Chondrocyte (in vitro differentiated cells): ENCODE results near the gene ACBD3. TPM values are rescaled to one million over a fixed set of nuclear protein-coding genes. Genes with fewer than 3 reads are reported as not detected.
A peak's percentile ranks its signal among the peaks of the same experiment; 100 is the strongest.

Experiments
- DNase-seq: peaks from one replicate; pipeline ENCODE4 v3.0.0; 2021; ENCODE audit warnings: mixed read lengths, low spot score
- H3K27ac Mint-ChIP-seq: one replicate; pipeline ENCODE4 v1.8.0; 2021; ENCODE audit warnings: mild to moderate bottlenecking, moderate library complexity, mixed read lengths; ENCODE audit not compliant: unreplicated experiment
- H3K27me3 Mint-ChIP-seq: 2 replicates; pipeline ENCODE4 v1.8.0; 2021; ENCODE audit warnings: low read depth, mixed read lengths
- H3K36me3 Mint-ChIP-seq: 2 replicates; pipeline ENCODE4 v1.8.0; 2021; ENCODE audit warnings: low read depth, mixed read lengths
- H3K4me1 Mint-ChIP-seq: 2 replicates; pipeline ENCODE4 v1.8.0; 2021; ENCODE audit warnings: low read depth, mild to moderate bottlenecking, mixed read lengths
- H3K4me3 Mint-ChIP-seq: one replicate; pipeline ENCODE4 v1.8.0; 2021; ENCODE audit warnings: mild to moderate bottlenecking, moderate library complexity, mixed read lengths; ENCODE audit not compliant: unreplicated experiment
- H3K9me3 Mint-ChIP-seq: 2 replicates; pipeline ENCODE4 v1.8.0; 2021; ENCODE audit warnings: low read depth, mixed read lengths
- CTCF ChIP-seq: fragments of 200-600 bp; sonication (generic); IDR thresholded peaks from 2 replicates; pipeline ENCODE4 v1.5.0; 2021; ENCODE audit warnings: antibody characterized with exemption, mild to moderate bottlenecking, moderate library complexity
- total RNA-seq: library from RNA; stranded (reverse); gene quantifications from 3 replicates; pipeline ENCODE4 v1.2.1, GENCODE V29; 2021

The ACBD3 gene
- total RNA-seq, 1 donor from 2014 or later: 67.0 TPM

DNA sequence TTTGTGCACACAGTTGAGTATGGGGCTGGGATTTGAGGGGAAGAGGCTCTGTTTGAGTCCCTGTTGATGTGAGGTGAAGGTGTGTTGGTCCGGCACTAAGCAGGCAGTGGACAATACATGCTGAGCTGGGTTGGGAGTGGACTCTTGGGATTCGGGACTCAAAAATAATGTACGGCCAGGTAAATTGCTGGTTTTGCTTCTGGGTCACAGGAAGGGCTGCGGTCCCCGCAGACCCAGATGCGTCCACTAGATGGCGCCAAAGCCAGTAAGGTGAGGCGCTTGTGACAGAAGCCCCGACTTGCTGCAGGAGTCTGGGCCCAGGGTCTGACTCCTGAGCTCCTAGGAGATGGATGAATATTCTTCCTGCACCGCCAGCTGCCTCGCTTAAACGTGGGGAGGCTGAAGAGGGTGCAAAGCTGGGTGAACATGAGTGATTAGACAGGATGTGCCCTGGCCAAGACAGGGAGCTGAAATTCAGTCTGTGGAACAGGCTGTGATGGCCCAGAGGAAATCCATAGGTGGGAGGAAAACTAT lies 61.4 kb downstream of the ACBD3 start:
- TF ChIP-seq CTCF: peak; percentile 98
- no peaks in the 10 kb centered on the region for H3K27me3 Mint-ChIP-seq
- H3K4me3 Mint-ChIP-seq: no peak overlapping the region
- H3K27ac Mint-ChIP-seq: no peak overlapping the region
- H3K36me3 Mint-ChIP-seq: no peaks in the 10 kb centered on the region
- DNase-seq: peak; percentile 83
- peaks cover 27% of the 10 kb centered on the region for H3K4me1 Mint-ChIP-seq
- H3K9me3 Mint-ChIP-seq: no peaks in the 10 kb centered on the region

DNA sequence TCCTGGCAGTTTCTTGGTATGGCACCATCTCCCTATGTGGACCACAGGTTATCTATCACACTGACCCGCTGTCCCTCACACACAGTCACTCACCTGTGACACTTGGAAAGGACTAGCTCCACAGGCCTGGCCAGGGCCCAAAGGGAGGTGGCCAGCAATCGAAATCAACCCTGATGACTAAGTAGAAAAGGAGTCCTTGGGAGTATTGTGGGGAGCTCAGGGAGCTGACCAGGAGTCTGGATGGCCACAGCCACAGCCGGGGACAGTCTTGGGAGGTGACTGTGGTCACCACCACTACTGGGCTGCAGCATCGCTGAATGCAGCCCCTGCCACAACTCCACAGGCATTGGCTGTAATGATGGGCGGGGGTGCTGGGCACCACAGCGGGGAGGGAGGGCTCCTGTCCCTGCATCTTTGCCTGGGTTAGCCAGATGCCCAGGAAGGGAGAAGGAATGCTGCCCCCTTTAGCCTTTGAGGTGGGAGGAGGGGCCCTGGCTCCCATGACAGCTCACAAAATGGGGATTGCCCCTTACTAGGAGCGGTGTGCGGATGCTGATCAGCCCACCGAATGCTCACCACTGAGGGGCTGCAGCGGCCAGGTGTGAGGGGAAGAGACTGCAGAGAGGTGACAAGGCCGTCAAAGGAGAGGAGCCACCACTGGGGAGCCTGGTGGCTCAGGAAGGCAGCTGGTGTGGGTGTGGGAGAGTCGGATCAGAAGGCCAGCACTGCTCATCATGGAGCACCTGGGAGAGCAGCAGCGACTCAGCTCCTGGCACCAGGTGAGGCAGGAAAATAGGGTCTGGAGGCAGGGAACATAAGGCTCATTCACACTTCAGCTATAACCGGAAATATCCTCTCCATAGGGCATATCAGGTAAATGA lies 62.7 kb downstream of the ACBD3 start:
- peak; percentile 79 for DNase-seq
- H3K27me3 Mint-ChIP-seq: no peaks in the 10 kb centered on the region
- H3K27ac Mint-ChIP-seq: no peak overlapping the region
- H3K9me3 Mint-ChIP-seq: no peaks in the 10 kb centered on the region
- H3K4me3 Mint-ChIP-seq: peak overlapping the region; percentile 26
- peaks cover 26% of the 10 kb centered on the region for H3K4me1 Mint-ChIP-seq
- TF ChIP-seq CTCF: no peak
- no peaks in the 10 kb centered on the region for H3K36me3 Mint-ChIP-seq

GRCh38 chr1:226123212-226123560 lies 63.4 kb downstream of the ACBD3 start:
- H3K27me3 Mint-ChIP-seq: no peaks in the 10 kb centered on the region
- no peak for TF ChIP-seq CTCF
- peak overlapping the region; percentile 26 for H3K4me3 Mint-ChIP-seq
- H3K9me3 Mint-ChIP-seq: no peaks in the 10 kb centered on the region
- H3K27ac Mint-ChIP-seq: no peak overlapping the region
- no peaks in the 10 kb centered on the region for H3K36me3 Mint-ChIP-seq
- peak; percentile 60 for DNase-seq
- peaks cover 20% of the 10 kb centered on the region for H3K4me1 Mint-ChIP-seq

- Mint-ChIP-seq H3K9me3 (no peaks in the 10 kb centered on the region), H3K4me1 (peaks cover 12% of the 10 kb centered on the region), H3K4me3 (peak overlapping the region; percentile 64), H3K27me3 (no peaks in the 10 kb centered on the region), H3K36me3 (no peaks in the 10 kb centered on the region), H3K27ac (no peak overlapping the region)
- TF ChIP-seq CTCF: peak; percentile 88
- DNase-seq: peak; percentile 65
Measured at GRCh38 chr1:226121587-226122400, 64.7 kb downstream of the ACBD3 start.

GRCh38 chr1:226121049-226121586 lies 65.4 kb downstream of the ACBD3 start:
- Mint-ChIP-seq H3K36me3 (no peaks in the 10 kb centered on the region), H3K27ac (peak overlapping the region; percentile 63), H3K4me3 (peak overlapping the region; percentile 59), H3K4me1 (peaks cover 12% of the 10 kb centered on the region), H3K27me3 (no peaks in the 10 kb centered on the region), H3K9me3 (no peaks in the 10 kb centered on the region)
- TF ChIP-seq CTCF: no peak
- DNase-seq: peak; percentile 77
